Keratinocyte (primary cell): ENCODE results near the gene MARCHF2.

Experiments used
- CTCF ChIP-seq, 3 experiments: IDR thresholded peaks in 1 of 3; conservative IDR thresholded peaks in 1 of 3; optimal IDR thresholded peaks in 1 of 3; 2 replicates in 2 of 3; 3 replicates in 1 of 3; pipeline versions ENCODE3 to v1.5.1; 2011; ENCODE audit warnings: low read length in 3 of 3, mild to moderate bottlenecking in 3 of 3, moderate library complexity in 2 of 3, control low read depth in 1 of 3, inconsistent platforms in 1 of 3; ENCODE audit not compliant: insufficient read depth in 2 of 3; ENCODE audit errors: extremely low read depth in 1 of 3
- EZH2 ChIP-seq: IDR thresholded peaks from one replicate; pipeline ENCODE4 v1.6.1; 2012; ENCODE audit warnings: inconsistent platforms, mild to moderate bottlenecking, low read length, moderate library complexity

GRCh38 chr19:8373867-8374813, 39.0 kb upstream of the MARCHF2 start:
- TF ChIP-seq CTCF (optimal IDR thresholded peaks at IDR 0.05 in 1 of 3, IDR thresholded peaks at IDR 0.05 in 1 of 3, conservative IDR thresholded peaks at IDR 0.05 in 1 of 3; ENCODE audit: extremely low read depth in 1 of 3, insufficient read depth in 2 of 3, low read length in 3 of 3) (peak in 1 of 3 experiments; percentile 25), EZH2 (no peak)
